BJ (cell line): ENCODE data around the gene DYNC2I2. TPM values are rescaled to one million over a fixed set of nuclear protein-coding genes. Genes with fewer than 3 reads are reported as not detected.
A peak's percentile ranks its signal among the peaks of the same experiment; 100 is the strongest.
"Not testable (repeated sequence)": the region's sequence is repeated elsewhere in the genome, so short reads cannot be mapped to it uniquely, and the experiment has no call there.

Source experiments
- CTCF ChIA-PET: fragments of 350-600 bp; formaldehyde crosslinking; extraction: SDS; loops from one replicate; lab custom pipeline; 2021; ENCODE audit warnings: antibody characterized with exemption, inconsistent platforms; lab: Yijun Ruan, JAX
- POLR2A ChIA-PET: fragments of 300-600 bp; sonication (Branson Sonifier 250); formaldehyde crosslinking; extraction: SDS; loops from one replicate; lab custom pipeline; 2021; ENCODE audit warnings: antibody characterized with exemption; lab: Charles Lee
- DNase-seq: peaks from one replicate; pipeline ENCODE4 v3.0.0-alpha.2; 2011; ENCODE audit warnings: low read depth
- H3K27me3 ChIP-seq: 2 replicates; pipeline ENCODE4 v1.6.0; 2011; ENCODE audit warnings: low read length; ENCODE audit not compliant: control insufficient read depth, insufficient read depth
- H3K36me3 ChIP-seq: 2 replicates; pipeline ENCODE4 v1.5.1; 2011; ENCODE audit warnings: low read length; ENCODE audit not compliant: control insufficient read depth, insufficient read depth
- H3K4me3 ChIP-seq: 2 replicates; pipeline ENCODE4 v1.5.1; 2011; ENCODE audit warnings: low read depth, mild to moderate bottlenecking, control low read depth, low read length
- CTCF ChIP-seq: IDR thresholded peaks from 2 replicates; pipeline ENCODE4 v1.5.1; 2011; ENCODE audit warnings: low read depth, mild to moderate bottlenecking, control low read depth, inconsistent platforms, low read length, moderate library complexity; ENCODE audit not compliant: insufficient read depth
- polyA plus RNA-seq: library from polyadenylated mRNA; depleted of rRNA; stranded (reverse); fragments of >200 nt; gene quantifications from 2 replicates; pipeline ENCODE4 v1.2.3, GENCODE V29; 2011

The DYNC2I2 gene
- polyA plus RNA-seq, 1 experiment: 50.4 TPM

- POLR2A ChIA-PET: no interaction called here
- Histone ChIP-seq H3K27me3 (no peaks in the 10 kb centered on the region), H3K36me3 (no peaks in the 10 kb centered on the region), H3K4me3 (peak overlapping the region; percentile 75)
- DNase-seq: no peak
- no peak for TF ChIP-seq CTCF
- CTCF ChIA-PET: interaction anchor here (1.0 to 1.7 kb wide), 3 partner anchors 10 to 68 kb away, joined by 3 read pairs; no protein-coding TSS in a partner anchor
Observed at GRCh38 chr9:128703616-128704355, 47.1 kb upstream of the DYNC2I2 start.

DNA sequence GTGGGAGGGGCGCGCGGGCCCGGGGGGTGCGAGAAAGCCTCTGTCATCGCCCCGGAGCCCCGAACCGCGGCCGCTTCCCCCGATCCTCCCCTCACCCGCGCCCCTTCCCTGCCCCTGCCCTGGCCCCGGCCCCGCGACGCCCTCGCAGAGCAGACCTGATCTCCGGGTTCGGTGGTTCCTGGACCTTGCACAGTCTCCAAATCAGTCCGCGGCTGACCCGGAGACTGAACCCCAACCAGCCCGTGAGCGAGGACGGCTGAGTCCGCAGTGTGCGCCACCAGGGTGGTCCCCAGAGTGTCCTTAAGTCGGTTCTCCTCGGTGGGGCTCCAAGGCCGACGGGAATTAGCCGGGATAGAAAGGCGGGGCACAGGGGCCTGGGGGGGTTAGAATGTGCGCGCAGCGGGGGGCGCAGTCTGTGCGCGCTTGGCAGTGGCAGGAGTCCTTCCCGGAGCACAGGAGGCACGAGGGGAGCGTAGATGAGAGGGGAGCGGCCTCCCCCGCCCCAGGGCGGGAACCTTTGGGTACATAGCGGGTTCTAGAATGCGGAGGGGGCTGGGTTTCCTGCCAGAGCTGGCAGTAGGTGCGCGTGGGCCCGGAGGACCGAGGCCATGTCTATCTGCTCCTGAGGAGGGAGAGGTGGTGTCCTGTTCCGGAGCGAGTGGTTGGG lies 46.4 kb upstream of the DYNC2I2 start:
- CTCF ChIA-PET: interaction anchor here (1.0 to 1.4 kb wide), 2 partner anchors 11 to 68 kb away, joined by 3 read pairs; no protein-coding TSS in a partner anchor
- H3K27me3 ChIP-seq: no peaks in the 10 kb centered on the region
- no peak for TF ChIP-seq CTCF
- H3K4me3 ChIP-seq: peak overlapping the region; percentile 75
- POLR2A ChIA-PET: no interaction called here
- no peak for DNase-seq
- no peaks in the 10 kb centered on the region for H3K36me3 ChIP-seq

GRCh38 chr9:128702445-128702948 lies 45.9 kb upstream of the DYNC2I2 start, which contains the start of gene PKN3:
Gene PKN3, plus strand, starts transcription at chr9:128702503. Its CDS starts 413 bp downstream, at chr9:128702916.
- Histone ChIP-seq H3K27me3 (no peaks in the 10 kb centered on the region), H3K4me3 (peak within 1 kb of the TSS; percentile 75), H3K36me3 (no peaks in the 10 kb centered on the region)
- DNase-seq: no peak
- POLR2A ChIA-PET: interaction anchor here (0.6 kb wide), 1 partner anchor 286 kb away, joined by 3 read pairs; no protein-coding TSS in a partner anchor
- peak; percentile 92 for TF ChIP-seq CTCF
- CTCF ChIA-PET: interaction anchor here (0.6 to 3.6 kb wide), 21 partner anchors 10 to 471 kb away, joined by 3 to 41 read pairs (median 3); partner anchors contain the start of genes SET, SPOUT1 and ZDHHC12

DNA sequence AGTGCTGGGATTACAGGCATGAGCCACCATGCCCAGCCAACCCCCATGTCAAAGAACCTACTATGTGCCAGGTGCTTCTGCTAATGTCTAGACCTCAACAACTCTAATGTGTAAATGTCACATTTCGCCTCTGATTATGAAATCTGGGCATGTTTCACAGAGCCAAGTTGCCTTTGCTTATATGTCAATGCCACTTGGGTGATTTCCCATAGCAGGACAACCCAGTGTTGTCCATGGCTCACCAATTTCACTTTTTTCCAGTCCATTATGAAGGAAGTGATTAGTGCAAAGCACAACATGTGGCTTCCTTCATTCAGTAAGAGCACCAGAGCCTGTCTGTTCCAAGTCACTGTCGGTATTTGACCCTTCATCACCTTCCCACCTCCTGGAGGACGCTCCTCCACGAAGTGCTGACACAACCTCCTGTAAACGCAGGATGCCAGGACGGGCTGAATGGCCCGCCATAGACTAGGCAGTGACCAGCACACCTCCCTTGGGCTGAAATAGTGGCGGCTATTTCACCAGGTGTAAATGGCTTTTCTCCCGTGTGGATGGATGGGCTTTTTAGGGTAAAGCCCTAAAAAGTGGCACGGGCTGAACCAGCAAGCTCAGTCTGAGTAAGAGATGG lies 44.7 kb upstream of the DYNC2I2 start:
- no peak overlapping the region for H3K4me3 ChIP-seq
- no peak for TF ChIP-seq CTCF
- ChIA-PET POLR2A (interaction anchor here (0.6 kb wide), 1 partner anchor 287 kb away, joined by 3 read pairs; no protein-coding TSS in a partner anchor), CTCF (interaction anchor here (1.1 to 3.6 kb wide), 7 partner anchors 10 to 129 kb away, joined by 3 to 41 read pairs (median 4); partner anchors contain the start of genes SET, SPOUT1 and ZDHHC12)
- no peaks in the 10 kb centered on the region for H3K36me3 ChIP-seq
- no peaks in the 10 kb centered on the region for H3K27me3 ChIP-seq
- DNase-seq: no peak

DNA sequence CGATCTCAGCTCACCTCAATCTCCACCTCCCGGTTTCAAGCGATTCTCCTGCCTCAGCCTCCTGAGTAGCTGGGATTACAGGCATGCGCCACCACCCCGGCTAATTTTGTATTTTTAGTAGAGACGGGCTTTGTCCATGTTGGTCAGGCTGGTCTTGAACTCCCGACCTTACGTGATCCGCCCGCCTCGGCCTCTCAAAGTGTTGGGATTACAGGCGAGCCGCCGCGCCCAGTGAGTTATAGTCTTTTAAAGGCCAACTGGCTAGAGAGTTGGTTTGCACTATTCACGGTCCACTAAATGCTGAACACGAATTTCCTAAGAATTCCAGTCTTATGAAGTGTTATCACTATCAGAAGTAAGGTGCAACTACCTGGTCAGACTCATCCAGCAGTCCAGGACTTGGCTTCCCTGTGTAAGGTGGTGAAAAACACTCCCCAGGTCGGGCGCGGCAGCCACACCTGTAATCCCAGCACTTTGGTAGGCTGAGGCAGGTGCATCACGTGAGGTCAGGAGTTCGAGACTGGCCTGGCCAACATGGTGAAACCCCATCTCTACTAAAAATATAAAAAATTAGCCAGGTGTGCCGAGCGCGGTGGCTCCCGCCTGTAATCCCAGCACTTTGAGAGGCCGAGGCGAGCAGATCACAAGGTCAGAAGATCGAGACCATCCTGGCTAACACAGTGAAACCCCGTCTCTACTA lies 42.6 kb upstream of the DYNC2I2 start:
- DNase-seq, H3K27me3 ChIP-seq, H3K36me3 ChIP-seq, H3K4me3 ChIP-seq, POLR2A ChIA-PET: not testable (repeated sequence)
- CTCF ChIA-PET: interaction anchor here (2.3 to 3.6 kb wide), 2 partner anchors 8 to 64 kb away, joined by 9 to 41 read pairs; partner anchors contain the start of gene SET
